ENCODE measurements around the gene TRAFD1. TPM values are rescaled to one million over a fixed set of nuclear protein-coding genes. Genes with fewer than 3 reads are reported as not detected.
A peak's percentile ranks its signal among the peaks of the same experiment; 100 is the strongest.

Gene TRAFD1
- total and polyA plus RNA-seq, 2 of the 13 experiments (the other 11 are each of a cell fraction or from before 2014, with no cell fraction given) = 9.5 to 20.9 TPM

DNA sequence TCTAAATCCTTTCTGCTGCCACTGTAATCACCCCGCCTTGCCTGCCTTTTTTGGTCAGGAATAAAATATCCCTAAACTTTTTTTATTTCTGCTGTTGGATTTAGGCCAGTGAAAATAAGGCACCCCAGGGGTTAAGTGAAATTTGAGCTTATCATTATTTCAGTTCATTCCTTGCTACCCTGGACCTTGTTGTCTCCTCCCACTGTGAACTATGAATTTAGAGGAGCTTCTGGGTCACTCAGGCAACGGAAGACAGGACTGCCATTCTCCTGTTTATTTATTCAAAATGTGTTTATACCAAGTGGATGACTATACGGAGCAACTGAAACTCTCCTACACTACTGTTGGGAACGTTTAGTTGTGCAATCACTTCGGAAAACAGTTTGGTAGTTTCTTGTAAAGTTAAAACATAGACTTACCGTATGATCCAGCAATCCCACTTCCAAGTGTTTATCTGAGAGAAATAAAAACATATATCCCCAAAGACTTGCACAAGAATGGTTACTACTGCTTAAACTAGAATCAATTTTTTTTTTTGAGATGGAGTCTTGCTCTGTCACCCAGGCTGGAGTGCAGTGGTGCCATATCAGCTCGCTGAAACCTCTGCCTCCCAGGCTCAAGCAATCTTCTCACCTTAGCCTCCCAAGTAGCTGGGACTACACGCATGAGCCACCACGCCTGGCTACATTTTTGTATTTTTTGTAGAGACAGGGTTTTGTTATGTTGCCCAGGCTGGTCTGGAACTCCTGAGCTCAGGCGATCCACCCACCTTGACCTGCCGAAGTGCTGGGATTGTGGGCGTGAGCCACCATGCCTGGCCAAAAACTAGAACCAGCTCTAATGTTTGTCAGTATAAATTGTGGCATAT, 2.3 kb upstream of the TRAFD1 start (continued):
- TF ChIP-seq, protein P1, sequence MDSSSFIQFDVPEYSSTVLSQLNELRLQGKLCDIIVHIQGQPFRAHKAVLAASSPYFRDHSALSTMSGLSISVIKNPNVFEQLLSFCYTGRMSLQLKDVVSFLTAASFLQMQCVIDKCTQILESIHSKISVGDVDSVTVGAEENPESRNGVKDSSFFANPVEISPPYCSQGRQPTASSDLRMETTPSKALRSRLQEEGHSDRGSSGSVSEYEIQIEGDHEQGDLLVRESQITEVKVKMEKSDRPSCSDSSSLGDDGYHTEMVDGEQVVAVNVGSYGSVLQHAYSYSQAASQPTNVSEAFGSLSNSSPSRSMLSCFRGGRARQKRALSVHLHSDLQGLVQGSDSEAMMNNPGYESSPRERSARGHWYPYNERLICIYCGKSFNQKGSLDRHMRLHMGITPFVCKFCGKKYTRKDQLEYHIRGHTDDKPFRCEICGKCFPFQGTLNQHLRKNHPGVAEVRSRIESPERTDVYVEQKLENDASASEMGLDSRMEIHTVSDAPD (CRISPR knock-in tag; IDR thresholded peaks at IDR 0.05) = 0 out of 2 replicates have a peak, but pooled peaks have one; percentile 42
- no peak for TF ChIP-seq ZBTB3 (CRISPR knock-in tag; IDR thresholded peaks at IDR 0.05; ENCODE audit: borderline replicate concordance, low read depth)
- peak in 1 of 2 experiments; percentile 59; a peak in 2 of 4 replicates for TF ChIP-seq EP300 (IDR thresholded peaks at IDR 0.05; ENCODE audit: low read depth in 2 of 2, low read length in 2 of 2)
- no peak for TF ChIP-seq EP300 (CRISPR knock-in tag; IDR thresholded peaks at IDR 0.05; ENCODE audit: borderline replicate concordance)
- TF ChIP-seq NFIC (IDR thresholded peaks at IDR 0.05; ENCODE audit: low read length) = no peak
- peak; percentile 97 for TF ChIP-seq ZNF652 (CRISPR knock-in tag; IDR thresholded peaks at IDR 0.05; ENCODE audit: borderline replicate concordance, low read depth)
- TF ChIP-seq, protein P2, sequence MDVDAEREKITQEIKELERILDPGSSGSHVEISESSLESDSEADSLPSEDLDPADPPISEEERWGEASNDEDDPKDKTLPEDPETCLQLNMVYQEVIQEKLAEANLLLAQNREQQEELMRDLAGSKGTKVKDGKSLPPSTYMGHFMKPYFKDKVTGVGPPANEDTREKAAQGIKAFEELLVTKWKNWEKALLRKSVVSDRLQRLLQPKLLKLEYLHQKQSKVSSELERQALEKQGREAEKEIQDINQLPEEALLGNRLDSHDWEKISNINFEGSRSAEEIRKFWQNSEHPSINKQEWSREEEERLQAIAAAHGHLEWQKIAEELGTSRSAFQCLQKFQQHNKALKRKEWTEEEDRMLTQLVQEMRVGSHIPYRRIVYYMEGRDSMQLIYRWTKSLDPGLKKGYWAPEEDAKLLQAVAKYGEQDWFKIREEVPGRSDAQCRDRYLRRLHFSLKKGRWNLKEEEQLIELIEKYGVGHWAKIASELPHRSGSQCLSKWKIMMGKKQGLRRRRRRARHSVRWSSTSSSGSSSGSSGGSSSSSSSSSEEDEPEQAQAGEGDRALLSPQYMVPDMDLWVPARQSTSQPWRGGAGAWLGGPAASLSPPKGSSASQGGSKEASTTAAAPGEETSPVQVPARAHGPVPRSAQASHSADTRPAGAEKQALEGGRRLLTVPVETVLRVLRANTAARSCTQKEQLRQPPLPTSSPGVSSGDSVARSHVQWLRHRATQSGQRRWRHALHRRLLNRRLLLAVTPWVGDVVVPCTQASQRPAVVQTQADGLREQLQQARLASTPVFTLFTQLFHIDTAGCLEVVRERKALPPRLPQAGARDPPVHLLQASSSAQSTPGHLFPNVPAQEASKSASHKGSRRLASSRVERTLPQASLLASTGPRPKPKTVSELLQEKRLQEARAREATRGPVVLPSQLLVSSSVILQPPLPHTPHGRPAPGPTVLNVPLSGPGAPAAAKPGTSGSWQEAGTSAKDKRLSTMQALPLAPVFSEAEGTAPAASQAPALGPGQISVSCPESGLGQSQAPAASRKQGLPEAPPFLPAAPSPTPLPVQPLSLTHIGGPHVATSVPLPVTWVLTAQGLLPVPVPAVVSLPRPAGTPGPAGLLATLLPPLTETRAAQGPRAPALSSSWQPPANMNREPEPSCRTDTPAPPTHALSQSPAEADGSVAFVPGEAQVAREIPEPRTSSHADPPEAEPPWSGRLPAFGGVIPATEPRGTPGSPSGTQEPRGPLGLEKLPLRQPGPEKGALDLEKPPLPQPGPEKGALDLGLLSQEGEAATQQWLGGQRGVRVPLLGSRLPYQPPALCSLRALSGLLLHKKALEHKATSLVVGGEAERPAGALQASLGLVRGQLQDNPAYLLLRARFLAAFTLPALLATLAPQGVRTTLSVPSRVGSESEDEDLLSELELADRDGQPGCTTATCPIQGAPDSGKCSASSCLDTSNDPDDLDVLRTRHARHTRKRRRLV (CRISPR knock-in tag; IDR thresholded peaks at IDR 0.05) = no peak
- TF ChIP-seq, protein P3, sequence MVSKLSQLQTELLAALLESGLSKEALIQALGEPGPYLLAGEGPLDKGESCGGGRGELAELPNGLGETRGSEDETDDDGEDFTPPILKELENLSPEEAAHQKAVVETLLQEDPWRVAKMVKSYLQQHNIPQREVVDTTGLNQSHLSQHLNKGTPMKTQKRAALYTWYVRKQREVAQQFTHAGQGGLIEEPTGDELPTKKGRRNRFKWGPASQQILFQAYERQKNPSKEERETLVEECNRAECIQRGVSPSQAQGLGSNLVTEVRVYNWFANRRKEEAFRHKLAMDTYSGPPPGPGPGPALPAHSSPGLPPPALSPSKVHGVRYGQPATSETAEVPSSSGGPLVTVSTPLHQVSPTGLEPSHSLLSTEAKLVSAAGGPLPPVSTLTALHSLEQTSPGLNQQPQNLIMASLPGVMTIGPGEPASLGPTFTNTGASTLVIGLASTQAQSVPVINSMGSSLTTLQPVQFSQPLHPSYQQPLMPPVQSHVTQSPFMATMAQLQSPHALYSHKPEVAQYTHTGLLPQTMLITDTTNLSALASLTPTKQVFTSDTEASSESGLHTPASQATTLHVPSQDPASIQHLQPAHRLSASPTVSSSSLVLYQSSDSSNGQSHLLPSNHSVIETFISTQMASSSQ (IDR thresholded peaks at IDR 0.05; ENCODE audit: low read depth) = no peak
- TF ChIP-seq, protein P3 (CRISPR knock-in tag; IDR thresholded peaks at IDR 0.05; ENCODE audit: borderline replicate concordance) = no peak
- TF ChIP-seq SCMH1 (CRISPR knock-in tag; IDR thresholded peaks at IDR 0.05; ENCODE audit: borderline replicate concordance) = no peak
- TF ChIP-seq, protein P4, sequence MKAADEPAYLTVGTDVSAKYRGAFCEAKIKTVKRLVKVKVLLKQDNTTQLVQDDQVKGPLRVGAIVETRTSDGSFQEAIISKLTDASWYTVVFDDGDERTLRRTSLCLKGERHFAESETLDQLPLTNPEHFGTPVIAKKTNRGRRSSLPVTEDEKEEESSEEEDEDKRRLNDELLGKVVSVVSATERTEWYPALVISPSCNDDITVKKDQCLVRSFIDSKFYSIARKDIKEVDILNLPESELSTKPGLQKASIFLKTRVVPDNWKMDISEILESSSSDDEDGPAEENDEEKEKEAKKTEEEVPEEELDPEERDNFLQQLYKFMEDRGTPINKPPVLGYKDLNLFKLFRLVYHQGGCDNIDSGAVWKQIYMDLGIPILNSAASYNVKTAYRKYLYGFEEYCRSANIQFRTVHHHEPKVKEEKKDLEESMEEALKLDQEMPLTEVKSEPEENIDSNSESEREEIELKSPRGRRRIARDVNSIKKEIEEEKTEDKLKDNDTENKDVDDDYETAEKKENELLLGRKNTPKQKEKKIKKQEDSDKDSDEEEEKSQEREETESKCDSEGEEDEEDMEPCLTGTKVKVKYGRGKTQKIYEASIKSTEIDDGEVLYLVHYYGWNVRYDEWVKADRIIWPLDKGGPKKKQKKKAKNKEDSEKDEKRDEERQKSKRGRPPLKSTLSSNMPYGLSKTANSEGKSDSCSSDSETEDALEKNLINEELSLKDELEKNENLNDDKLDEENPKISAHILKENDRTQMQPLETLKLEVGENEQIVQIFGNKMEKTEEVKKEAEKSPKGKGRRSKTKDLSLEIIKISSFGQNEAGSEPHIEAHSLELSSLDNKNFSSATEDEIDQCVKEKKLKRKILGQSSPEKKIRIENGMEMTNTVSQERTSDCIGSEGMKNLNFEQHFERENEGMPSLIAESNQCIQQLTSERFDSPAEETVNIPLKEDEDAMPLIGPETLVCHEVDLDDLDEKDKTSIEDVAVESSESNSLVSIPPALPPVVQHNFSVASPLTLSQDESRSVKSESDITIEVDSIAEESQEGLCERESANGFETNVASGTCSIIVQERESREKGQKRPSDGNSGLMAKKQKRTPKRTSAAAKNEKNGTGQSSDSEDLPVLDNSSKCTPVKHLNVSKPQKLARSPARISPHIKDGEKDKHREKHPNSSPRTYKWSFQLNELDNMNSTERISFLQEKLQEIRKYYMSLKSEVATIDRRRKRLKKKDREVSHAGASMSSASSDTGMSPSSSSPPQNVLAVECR (CRISPR knock-in tag; IDR thresholded peaks at IDR 0.05; ENCODE audit: borderline replicate concordance) = peak; percentile 32; the same call in 1 of the 2 replicates
- TF ChIP-seq RFX3 (CRISPR knock-in tag; IDR thresholded peaks at IDR 0.05) = peak; percentile 24; the same call in 1 of the 2 replicates
